ENCODE measurements around the gene APOBEC4.

APOBEC4 gene

DNA sequence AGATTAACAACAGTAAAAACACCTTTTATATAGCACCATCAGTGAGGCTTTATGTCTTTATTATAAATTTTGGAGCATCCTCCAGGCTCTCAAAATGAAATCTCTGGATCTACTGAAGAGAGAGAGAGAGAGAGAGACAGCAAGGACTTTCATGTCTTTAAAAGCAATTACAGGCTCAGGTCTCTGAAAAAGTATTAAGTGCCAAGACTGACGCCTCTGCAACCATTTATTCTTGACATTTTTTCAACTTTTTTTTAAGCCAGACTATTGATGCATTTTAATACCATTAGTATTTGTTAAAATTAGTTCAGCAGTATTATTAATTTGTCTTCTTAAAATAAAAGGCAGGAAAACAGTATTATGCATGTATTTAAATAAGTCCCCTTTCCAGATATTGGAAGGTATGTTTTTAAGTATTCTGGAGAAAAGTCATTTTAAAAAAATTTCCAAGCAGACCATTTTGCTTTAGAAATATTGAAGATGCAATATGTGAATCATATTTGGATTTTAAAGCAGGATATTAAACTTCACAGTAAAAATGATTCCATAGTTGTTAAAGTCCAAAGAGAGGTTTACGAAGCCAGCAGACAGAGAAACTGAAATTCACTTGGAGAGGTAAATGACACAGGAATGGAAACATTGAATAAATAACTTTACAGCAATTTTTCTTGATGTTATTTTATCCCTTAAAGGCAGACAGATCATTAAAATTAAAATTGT is 35.4 kb upstream of the APOBEC4 start:
- H3K4me1 ChIP-seq (ENCODE audit: low read length) = peaks cover 32% of the 10 kb centered on the region
- H3K79me2 ChIP-seq (ENCODE audit: low read length) = no peaks in the 10 kb centered on the region
- H3K9me3 ChIP-seq (ENCODE audit: insufficient read depth, low read length) = no peaks in the 10 kb centered on the region
- no peak overlapping the region for H3K27ac ChIP-seq (ENCODE audit: low read length)
- no peaks in the 10 kb centered on the region for H3K36me3 ChIP-seq (replicated peaks; ENCODE audit: low read depth, low read length)
- 0 out of 2 replicates have a peak overlapping the region, but pooled peaks have one; percentile 36 for H3K4me2 ChIP-seq (ENCODE audit: low read length)
- H3K4me3 ChIP-seq (ENCODE audit: low read length) = no peak overlapping the region
- H4K20me1 ChIP-seq (ENCODE audit: insufficient read depth, low read length) = no peaks in the 10 kb centered on the region
- H3K9ac ChIP-seq (ENCODE audit: low read length) = no peak overlapping the region
- H2AFZ ChIP-seq (ENCODE audit: low read depth, low read length) = no peak overlapping the region
- H3K27me3 ChIP-seq (ENCODE audit: low read depth, low read length) = no peaks in the 10 kb centered on the region
- no peak for TF ChIP-seq EZH2phosphoT487 (IDR thresholded peaks at IDR 0.05; ENCODE audit: low read depth)
- TF ChIP-seq, protein P1, sequence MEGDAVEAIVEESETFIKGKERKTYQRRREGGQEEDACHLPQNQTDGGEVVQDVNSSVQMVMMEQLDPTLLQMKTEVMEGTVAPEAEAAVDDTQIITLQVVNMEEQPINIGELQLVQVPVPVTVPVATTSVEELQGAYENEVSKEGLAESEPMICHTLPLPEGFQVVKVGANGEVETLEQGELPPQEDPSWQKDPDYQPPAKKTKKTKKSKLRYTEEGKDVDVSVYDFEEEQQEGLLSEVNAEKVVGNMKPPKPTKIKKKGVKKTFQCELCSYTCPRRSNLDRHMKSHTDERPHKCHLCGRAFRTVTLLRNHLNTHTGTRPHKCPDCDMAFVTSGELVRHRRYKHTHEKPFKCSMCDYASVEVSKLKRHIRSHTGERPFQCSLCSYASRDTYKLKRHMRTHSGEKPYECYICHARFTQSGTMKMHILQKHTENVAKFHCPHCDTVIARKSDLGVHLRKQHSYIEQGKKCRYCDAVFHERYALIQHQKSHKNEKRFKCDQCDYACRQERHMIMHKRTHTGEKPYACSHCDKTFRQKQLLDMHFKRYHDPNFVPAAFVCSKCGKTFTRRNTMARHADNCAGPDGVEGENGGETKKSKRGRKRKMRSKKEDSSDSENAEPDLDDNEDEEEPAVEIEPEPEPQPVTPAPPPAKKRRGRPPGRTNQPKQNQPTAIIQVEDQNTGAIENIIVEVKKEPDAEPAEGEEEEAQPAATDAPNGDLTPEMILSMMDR (IDR thresholded peaks at IDR 0.05; ENCODE audit: low read depth, low read length) = no peak

DNA sequence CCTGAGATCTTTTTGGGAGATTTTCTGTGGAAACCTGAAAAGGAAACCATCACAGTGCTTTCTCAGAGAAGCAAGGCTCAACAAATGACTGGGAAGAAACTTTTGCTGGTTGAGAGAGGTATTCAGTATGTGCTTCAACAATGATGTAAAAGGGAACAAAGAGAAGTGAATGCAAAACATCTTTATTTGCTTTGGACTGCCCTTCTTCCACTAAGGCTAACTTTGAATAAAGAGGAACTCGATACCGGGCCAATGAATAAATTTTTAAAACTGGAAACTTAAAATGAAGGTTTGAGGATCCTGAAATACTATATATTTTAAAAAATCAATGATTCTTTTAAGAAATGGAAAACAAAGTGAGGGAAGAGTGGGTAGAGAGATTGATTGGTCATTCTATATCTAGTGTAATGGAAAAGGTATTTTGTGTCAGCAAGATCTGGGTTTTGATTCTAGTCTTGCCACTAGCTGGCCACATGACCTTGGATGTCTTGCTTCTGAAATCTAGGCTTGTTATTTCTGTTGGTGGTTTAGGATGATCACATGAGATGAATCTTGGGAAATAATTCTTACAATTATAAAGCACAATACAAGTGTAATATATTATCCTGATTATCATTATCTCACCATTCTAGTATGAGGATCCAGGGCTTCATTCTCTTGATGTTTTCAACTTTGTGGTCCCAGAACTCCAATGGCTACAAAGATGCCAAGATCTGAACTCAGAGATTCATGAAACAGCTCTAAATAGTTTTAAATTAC is 34.6 kb upstream of the APOBEC4 start:
- Histone ChIP-seq H3K9ac (ENCODE audit: low read length) (no peak overlapping the region), H3K36me3 (replicated peaks; ENCODE audit: low read depth, low read length) (no peaks in the 10 kb centered on the region), H3K79me2 (ENCODE audit: low read length) (no peaks in the 10 kb centered on the region), H3K27me3 (ENCODE audit: low read depth, low read length) (no peaks in the 10 kb centered on the region), H2AFZ (ENCODE audit: low read depth, low read length) (no peak overlapping the region), H3K4me3 (ENCODE audit: low read length) (no peak overlapping the region), H3K9me3 (ENCODE audit: insufficient read depth, low read length) (no peaks in the 10 kb centered on the region), H3K4me2 (ENCODE audit: low read length) (peak overlapping the region; percentile 36), H3K27ac (ENCODE audit: low read length) (no peak overlapping the region), H4K20me1 (ENCODE audit: insufficient read depth, low read length) (no peaks in the 10 kb centered on the region), H3K4me1 (ENCODE audit: low read length) (peaks cover 32% of the 10 kb centered on the region)
- TF ChIP-seq, protein P1 (IDR thresholded peaks at IDR 0.05; ENCODE audit: low read depth, low read length) = no peak
- TF ChIP-seq EZH2phosphoT487 (IDR thresholded peaks at IDR 0.05; ENCODE audit: low read depth) = no peak

DNA sequence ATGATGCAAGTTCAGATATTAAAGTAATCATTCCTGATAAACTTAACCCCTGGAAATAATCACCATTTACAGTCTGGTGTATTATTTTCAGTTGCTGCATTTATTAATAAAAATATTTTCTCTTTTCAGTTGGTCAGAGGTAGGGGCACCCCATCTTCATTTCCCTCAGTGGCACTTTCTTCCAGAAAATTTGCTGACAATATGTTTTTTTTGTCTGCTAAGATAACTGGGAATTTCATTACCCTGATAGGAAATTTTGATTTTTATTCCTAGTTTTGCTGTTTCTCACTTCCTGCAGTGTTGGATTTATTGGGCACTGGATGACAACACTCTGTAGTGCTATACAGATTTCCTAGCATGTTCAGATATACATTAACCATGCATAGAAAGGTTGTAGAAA is 33.1 kb upstream of the APOBEC4 start:
- no peaks in the 10 kb centered on the region for H3K27me3 ChIP-seq (ENCODE audit: low read depth, low read length)

More for the DNA sequence above, 33.1 kb upstream of the APOBEC4 start:
- no peak overlapping the region for H3K4me2 ChIP-seq (ENCODE audit: low read length)
- no peaks in the 10 kb centered on the region for H4K20me1 ChIP-seq (ENCODE audit: insufficient read depth, low read length)
- H2AFZ ChIP-seq (ENCODE audit: low read depth, low read length) = no peak overlapping the region
- H3K4me3 ChIP-seq (ENCODE audit: low read length) = no peak overlapping the region
- no peak overlapping the region for H3K9ac ChIP-seq (ENCODE audit: low read length)
- H3K27ac ChIP-seq (ENCODE audit: low read length) = no peak overlapping the region
- no peaks in the 10 kb centered on the region for H3K79me2 ChIP-seq (ENCODE audit: low read length)
- H3K9me3 ChIP-seq (ENCODE audit: insufficient read depth, low read length) = no peaks in the 10 kb centered on the region
- H3K4me1 ChIP-seq (ENCODE audit: low read length) = peaks cover 32% of the 10 kb centered on the region
- no peaks in the 10 kb centered on the region for H3K36me3 ChIP-seq (replicated peaks; ENCODE audit: low read depth, low read length)
- TF ChIP-seq, protein P1 (IDR thresholded peaks at IDR 0.05; ENCODE audit: low read depth, low read length) = no peak
- TF ChIP-seq EZH2phosphoT487 (IDR thresholded peaks at IDR 0.05; ENCODE audit: low read depth) = no peak
